Activated CD8-positive, alpha-beta memory T cell treated with anti-CD3 and anti-CD28 coated beads for 36 hours (primary cell): ENCODE data around the gene PRICKLE2. TPM values are rescaled to one million over a fixed set of nuclear protein-coding genes. Genes with fewer than 3 reads are reported as not detected.

Experiments used
- CTCF ChIA-PET: fragments of 350-600 bp; sonication (Branson Sonifier 250); formaldehyde crosslinking; loops from one replicate; lab custom pipeline; 2021; ENCODE audit warnings: antibody characterized with exemption; lab: Charles Lee
- POLR2A ChIA-PET: fragments of 350-600 bp; sonication (Branson Sonifier 250); formaldehyde crosslinking; loops from one replicate; lab custom pipeline; 2021; ENCODE audit warnings: antibody characterized with exemption; lab: Charles Lee
- total RNA-seq, 2 experiments: library from RNA; stranded (reverse); gene quantifications; one replicate each; pipeline ENCODE4 v1.2.3, GENCODE V29; 2021

The PRICKLE2 gene
- not detected for total RNA-seq

- POLR2A ChIA-PET, result no interaction called here
- CTCF ChIA-PET, result no interaction called here
These were observed at the start of gene PRICKLE2 for GRCh38 chr3:64224826-64225610. Gene PRICKLE2 (minus strand): TSS chr3:64225466. CDS start chr3:64198927, 26,539 bp downstream.

GRCh38 chr3:64272842-64273241, 47.6 kb upstream of the PRICKLE2 start:
- ChIA-PET POLR2A (no interaction called here), CTCF (no interaction called here)

GRCh38 chr3:64272271-64272670, 47.0 kb upstream of the PRICKLE2 start:
- ChIA-PET CTCF (no interaction called here), POLR2A (no interaction called here)

GRCh38 chr3:64271631-64272030, 46.4 kb upstream of the PRICKLE2 start:
- ChIA-PET POLR2A (no interaction called here), CTCF (interaction anchor here (0.7 kb wide), 1 partner anchor 317 kb away, joined by 3 read pairs; no protein-coding TSS in a partner anchor)

GRCh38 chr3:64270866-64271260, 45.6 kb upstream of the PRICKLE2 start:
- POLR2A ChIA-PET, result no interaction called here
- CTCF ChIA-PET, result interaction anchor here (0.7 kb wide), 1 partner anchor 316 kb away, joined by 3 read pairs; no protein-coding TSS in a partner anchor

- CTCF ChIA-PET, result no interaction called here
These were observed 45.0 kb upstream of the PRICKLE2 start for GRCh38 chr3:64270142-64270865.

GRCh38 chr3:64268926-64269325, 43.7 kb upstream of the PRICKLE2 start:
- ChIA-PET POLR2A (no interaction called here), CTCF (no interaction called here)

More at GRCh38 chr3:64270142-64270865, 45.0 kb upstream of the PRICKLE2 start:
- POLR2A ChIA-PET, result no interaction called here

- ChIA-PET CTCF (no interaction called here), POLR2A (no interaction called here)
These were observed 42.7 kb upstream of the PRICKLE2 start for GRCh38 chr3:64267721-64268604.

- ChIA-PET CTCF (no interaction called here), POLR2A (no interaction called here)
These were observed 41.7 kb upstream of the PRICKLE2 start for GRCh38 chr3:64266983-64267382.

- CTCF ChIA-PET, result no interaction called here
- POLR2A ChIA-PET, result no interaction called here
These were observed 41.0 kb upstream of the PRICKLE2 start for GRCh38 chr3:64266065-64266931.

GRCh38 chr3:64265646-64266045, 40.4 kb upstream of the PRICKLE2 start:
- ChIA-PET CTCF (no interaction called here), POLR2A (no interaction called here)

GRCh38 chr3:64264501-64265109, 39.3 kb upstream of the PRICKLE2 start:
- ChIA-PET POLR2A (no interaction called here), CTCF (no interaction called here)

- ChIA-PET POLR2A (no interaction called here), CTCF (no interaction called here)
These were observed 37.4 kb upstream of the PRICKLE2 start for GRCh38 chr3:64262574-64263114.

- CTCF ChIA-PET, result no interaction called here
- POLR2A ChIA-PET, result no interaction called here
These were observed 35.2 kb upstream of the PRICKLE2 start for GRCh38 chr3:64260431-64260830.

- CTCF ChIA-PET, result interaction anchor here (0.6 kb wide), 2 partner anchors 11 to 50 kb away, joined by 3 read pairs; no protein-coding TSS in a partner anchor
- POLR2A ChIA-PET, result no interaction called here
These were observed 34.4 kb upstream of the PRICKLE2 start for GRCh38 chr3:64259636-64260035.

GRCh38 chr3:64257100-64257755, 32.0 kb upstream of the PRICKLE2 start:
- POLR2A ChIA-PET, result no interaction called here
- CTCF ChIA-PET, result no interaction called here

GRCh38 chr3:64255741-64256340, 30.6 kb upstream of the PRICKLE2 start:
- POLR2A ChIA-PET, result no interaction called here
- CTCF ChIA-PET, result no interaction called here
